Stimulated activated CD4-positive, alpha-beta T cell treated with anti-CD3 and anti-CD28 coated beads, Interleukin-2, amount 100 ng/mL, for 24 hours (primary cell): ENCODE data around the gene TPST2.

Source experiments
- DNase-seq, 2 donors: peaks; one replicate each; pipeline ENCODE4 v3.0.0-alpha.2; 2020

The TPST2 gene

GRCh38 chr22:26489447-26490036, 100.4 kb downstream of the TPST2 start:
- DNase-seq = no peak

- no peak for DNase-seq
Observed at GRCh38 chr22:26487996-26488395, 101.9 kb downstream of the TPST2 start.

GRCh38 chr22:26486394-26486793, 103.5 kb downstream of the TPST2 start:
- no peak for DNase-seq

- no peak for DNase-seq
Observed at GRCh38 chr22:26485806-26486390, 104.0 kb downstream of the TPST2 start.

- no peak for DNase-seq
Observed at GRCh38 chr22:26485013-26485412, 104.9 kb downstream of the TPST2 start.

GRCh38 chr22:26484360-26484706, 105.6 kb downstream of the TPST2 start:
- no peak for DNase-seq

GRCh38 chr22:26483439-26484359, 106.2 kb downstream of the TPST2 start, which contains the start of the genes HPS4 and SRRD:
Gene HPS4 (minus strand): TSS chr22:26483783. CDS start chr22:26481762, 2,021 bp downstream.
Gene SRRD (plus strand): TSS chr22:26483877. CDS start chr22:26483891, 14 bp downstream.
- DNase-seq = peak; percentile 92 to 93

GRCh38 chr22:26483043-26483438, 106.9 kb downstream of the TPST2 start:
- no peak for DNase-seq

- DNase-seq = no peak
Observed at GRCh38 chr22:26482161-26482560, 107.8 kb downstream of the TPST2 start.

- DNase-seq = no peak
Observed at GRCh38 chr22:26481694-26482093, 108.2 kb downstream of the TPST2 start.

- no peak for DNase-seq
Observed at GRCh38 chr22:26481112-26481693, 108.7 kb downstream of the TPST2 start.

- DNase-seq = no peak
Observed at GRCh38 chr22:26480611-26480932, 109.4 kb downstream of the TPST2 start.

GRCh38 chr22:26479792-26480610, 109.9 kb downstream of the TPST2 start:
- no peak for DNase-seq

GRCh38 chr22:26479043-26479791, 110.7 kb downstream of the TPST2 start:
- DNase-seq = no peak

GRCh38 chr22:26477341-26477731, 112.6 kb downstream of the TPST2 start:
- no peak for DNase-seq

GRCh38 chr22:26476705-26477340, 113.1 kb downstream of the TPST2 start:
- DNase-seq = no peak

- no peak for DNase-seq
Observed at GRCh38 chr22:26474682-26475081, 115.2 kb downstream of the TPST2 start.
